MM.1S (cell line): ENCODE measurements around the gene PDZRN3.

Source experiments
- DNase-seq: peaks from one replicate; pipeline ENCODE4 v3.0.0-alpha.2; 2015
- H2AFZ ChIP-seq: fragments of 300-600 bp; sonication (generic); 2 replicates; pipeline ENCODE4 v1.6.0; 2016; ENCODE audit warnings: antibody characterized with exemption, low read length
- H3F3A ChIP-seq: fragments of 300-600 bp; sonication (generic); 2 replicates; pipeline ENCODE4 v1.6.1; 2016; ENCODE audit warnings: mild to moderate bottlenecking, antibody characterized with exemption, low read length, moderate library complexity, mixed read lengths; ENCODE audit not compliant: insufficient read depth
- H3K27ac ChIP-seq: fragments of 300-600 bp; sonication (generic); 2 replicates; pipeline ENCODE4 v1.5.1; 2016; ENCODE audit warnings: mild to moderate bottlenecking, low read length
- H3K27me3 ChIP-seq: fragments of 300-600 bp; sonication (generic); replicated peaks from 2 replicates; pipeline ENCODE4 v1.6.0; 2016; ENCODE audit warnings: low read length; ENCODE audit not compliant: insufficient read depth
- H3K36me3 ChIP-seq: fragments of 300-600 bp; sonication (generic); replicated peaks from 2 replicates; pipeline ENCODE4 v1.6.1; 2016; ENCODE audit warnings: mild to moderate bottlenecking, low read length, mixed read lengths; ENCODE audit not compliant: insufficient read depth
- H3K4me1 ChIP-seq: fragments of 300-600 bp; sonication (generic); 2 replicates; pipeline ENCODE4 v1.6.1; 2016; ENCODE audit warnings: low read length, mixed read lengths
- H3K4me2 ChIP-seq: fragments of 300-600 bp; sonication (generic); 2 replicates; pipeline ENCODE4 v1.6.0; 2016; ENCODE audit warnings: low read depth, low read length
- H3K4me3 ChIP-seq: fragments of 300-600 bp; sonication (generic); 2 replicates; pipeline ENCODE4 v1.5.1; 2016; ENCODE audit warnings: low read length, mixed read lengths
- H3K79me2 ChIP-seq: fragments of 300-600 bp; sonication (generic); 2 replicates; pipeline ENCODE4 v1.6.1; 2016; ENCODE audit warnings: mixed run types, low read length, mixed read lengths
- H3K9ac ChIP-seq: fragments of 300-600 bp; sonication (generic); 2 replicates; pipeline ENCODE4 v1.6.1; 2016; ENCODE audit warnings: low read length, mixed read lengths
- H3K9me2 ChIP-seq: fragments of 300-600 bp; sonication (generic); replicated peaks from 2 replicates; pipeline ENCODE4 v1.6.1; 2016; ENCODE audit warnings: mild to moderate bottlenecking, low read length, mixed read lengths; ENCODE audit not compliant: insufficient read depth
- H3K9me3 ChIP-seq: fragments of 300-600 bp; sonication (generic); replicated peaks from 2 replicates; pipeline ENCODE4 v1.6.1; 2016; ENCODE audit warnings: mild to moderate bottlenecking, low read length, mixed read lengths; ENCODE audit not compliant: insufficient read depth
- H4K20me1 ChIP-seq: fragments of 300-600 bp; sonication (generic); 2 replicates; pipeline ENCODE4 v1.6.1; 2016; ENCODE audit warnings: mild to moderate bottlenecking, low read length, moderate library complexity, mixed read lengths; ENCODE audit not compliant: insufficient read depth
- EZH2 ChIP-seq: fragments of 300-600 bp; sonication (generic); optimal IDR thresholded peaks from 2 replicates; pipeline ENCODE3; 2017; ENCODE audit warnings: low read depth, mild to moderate bottlenecking, antibody characterized with exemption, low read length, mixed read lengths
- EZH2phosphoT487 ChIP-seq: fragments of 300-600 bp; sonication (generic); IDR thresholded peaks from 2 replicates; pipeline ENCODE4 v1.6.1; 2018; ENCODE audit warnings: antibody characterized with exemption, low read length
- TF ChIP-seq, protein P1 (sequence below): fragments of 300-600 bp; sonication (generic); IDR thresholded peaks from 2 replicates; pipeline ENCODE4 v1.5.1; 2016; ENCODE audit warnings: antibody characterized with exemption, low read length, mixed read lengths

PDZRN3 gene

DNA sequence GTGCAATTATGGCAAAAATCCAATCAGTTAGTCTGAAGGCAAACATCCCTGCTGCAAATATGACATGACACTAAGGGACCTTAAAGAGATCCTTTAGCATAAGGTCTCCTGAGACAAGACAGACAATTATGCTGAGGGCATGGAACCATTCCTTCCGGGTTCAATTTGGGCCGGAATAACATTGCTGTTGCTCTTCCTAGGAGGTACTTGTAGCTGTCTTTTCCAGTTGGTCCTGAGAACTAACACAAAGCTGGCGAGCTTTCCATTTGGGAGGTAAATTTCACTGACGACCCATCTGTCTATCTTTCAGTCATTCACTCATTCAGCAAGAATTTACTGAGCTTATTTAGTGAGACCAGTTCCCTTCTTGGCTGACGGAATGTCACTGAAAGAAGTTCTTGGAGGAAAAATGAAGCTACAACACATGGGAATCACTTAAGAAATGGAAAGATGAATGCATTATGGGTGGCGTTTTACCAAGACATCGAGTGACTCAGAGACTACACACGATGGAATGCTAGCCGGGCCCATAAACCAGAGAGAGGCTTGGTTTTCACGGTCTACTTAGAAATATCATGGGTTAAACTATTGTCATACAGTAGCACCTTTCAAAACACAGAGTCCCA is 215.5 kb downstream of the PDZRN3 start:
- no peak overlapping the region for H3K27ac ChIP-seq

GRCh38 chr3:73408634-73409033 is 216.1 kb downstream of the PDZRN3 start:
- Histone ChIP-seq H4K20me1 (no peaks in the 10 kb centered on the region), H3F3A (no peaks in the 10 kb centered on the region), H3K27me3 (no peaks in the 10 kb centered on the region), H3K9me2 (no peaks in the 10 kb centered on the region), H3K36me3 (no peaks in the 10 kb centered on the region), H3K4me3 (no peak overlapping the region), H3K4me1 (no peaks in the 10 kb centered on the region), H2AFZ (no peak overlapping the region), H3K27ac (no peak overlapping the region), H3K4me2 (no peak overlapping the region), H3K9ac (no peak overlapping the region), H3K9me3 (no peaks in the 10 kb centered on the region), H3K79me2 (no peaks in the 10 kb centered on the region)
- DNase-seq: no peak
- TF ChIP-seq EZH2phosphoT487 (no peak), EZH2 (no peak)
- TF ChIP-seq, protein P1, sequence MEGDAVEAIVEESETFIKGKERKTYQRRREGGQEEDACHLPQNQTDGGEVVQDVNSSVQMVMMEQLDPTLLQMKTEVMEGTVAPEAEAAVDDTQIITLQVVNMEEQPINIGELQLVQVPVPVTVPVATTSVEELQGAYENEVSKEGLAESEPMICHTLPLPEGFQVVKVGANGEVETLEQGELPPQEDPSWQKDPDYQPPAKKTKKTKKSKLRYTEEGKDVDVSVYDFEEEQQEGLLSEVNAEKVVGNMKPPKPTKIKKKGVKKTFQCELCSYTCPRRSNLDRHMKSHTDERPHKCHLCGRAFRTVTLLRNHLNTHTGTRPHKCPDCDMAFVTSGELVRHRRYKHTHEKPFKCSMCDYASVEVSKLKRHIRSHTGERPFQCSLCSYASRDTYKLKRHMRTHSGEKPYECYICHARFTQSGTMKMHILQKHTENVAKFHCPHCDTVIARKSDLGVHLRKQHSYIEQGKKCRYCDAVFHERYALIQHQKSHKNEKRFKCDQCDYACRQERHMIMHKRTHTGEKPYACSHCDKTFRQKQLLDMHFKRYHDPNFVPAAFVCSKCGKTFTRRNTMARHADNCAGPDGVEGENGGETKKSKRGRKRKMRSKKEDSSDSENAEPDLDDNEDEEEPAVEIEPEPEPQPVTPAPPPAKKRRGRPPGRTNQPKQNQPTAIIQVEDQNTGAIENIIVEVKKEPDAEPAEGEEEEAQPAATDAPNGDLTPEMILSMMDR: no peak

More for the DNA sequence above, 215.5 kb downstream of the PDZRN3 start:
- Histone ChIP-seq H3K4me2 (no peak overlapping the region), H3K27me3 (no peaks in the 10 kb centered on the region), H3K79me2 (no peaks in the 10 kb centered on the region), H2AFZ (no peak overlapping the region), H3K9me2 (no peaks in the 10 kb centered on the region), H3K9ac (no peak overlapping the region), H3F3A (no peaks in the 10 kb centered on the region), H3K4me3 (no peak overlapping the region), H4K20me1 (no peaks in the 10 kb centered on the region), H3K36me3 (no peaks in the 10 kb centered on the region), H3K9me3 (no peaks in the 10 kb centered on the region), H3K4me1 (no peaks in the 10 kb centered on the region)
- DNase-seq: no peak
- TF ChIP-seq, protein P1: no peak

DNA sequence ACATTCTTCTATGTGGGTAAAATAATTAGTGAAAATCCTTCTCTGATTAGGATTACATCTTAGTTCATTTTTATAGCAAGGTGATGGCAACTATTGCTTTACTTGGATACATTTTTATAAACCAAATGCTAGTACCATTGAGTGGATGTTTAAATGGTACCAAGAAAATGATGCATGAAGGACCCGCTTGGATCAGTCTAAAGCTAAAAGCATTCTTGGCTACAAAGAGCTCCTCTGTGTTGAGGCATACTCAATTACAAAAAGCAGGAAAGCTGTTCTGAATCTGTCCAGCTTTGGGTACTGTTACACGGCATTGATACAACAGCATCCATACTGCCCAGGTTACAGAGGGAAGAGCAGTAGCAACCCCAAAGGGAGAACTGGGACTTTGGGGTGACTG is 217.2 kb downstream of the PDZRN3 start:
- H3K4me3 ChIP-seq: no peak overlapping the region
- no peaks in the 10 kb centered on the region for H3K79me2 ChIP-seq
- H3K36me3 ChIP-seq: no peaks in the 10 kb centered on the region
- H3F3A ChIP-seq: no peaks in the 10 kb centered on the region
- no peak overlapping the region for H3K27ac ChIP-seq
- no peaks in the 10 kb centered on the region for H3K9me3 ChIP-seq
- no peak for DNase-seq
- H3K27me3 ChIP-seq: no peaks in the 10 kb centered on the region
- no peak overlapping the region for H2AFZ ChIP-seq
- no peaks in the 10 kb centered on the region for H4K20me1 ChIP-seq
- no peak for TF ChIP-seq EZH2
- TF ChIP-seq, protein P1: no peak
- TF ChIP-seq EZH2phosphoT487: no peak
- no peaks in the 10 kb centered on the region for H3K9me2 ChIP-seq
- H3K9ac ChIP-seq: no peak overlapping the region
- H3K4me1 ChIP-seq: no peaks in the 10 kb centered on the region
- no peak overlapping the region for H3K4me2 ChIP-seq
